NCI-H774 (cell line): ENCODE data around the gene TRMU.
"Not testable (repeated sequence)": the region's sequence is repeated elsewhere in the genome, so short reads cannot be mapped to it uniquely, and the experiment has no call there.

Source experiments
- DNase-seq: peaks from one replicate; lab custom pipeline; 2025; lab: John Stamatoyannopoulos, UW

TRMU gene

GRCh38 chr22:46300491-46300890 is 35.0 kb upstream of the TRMU start:
- no peak for DNase-seq

GRCh38 chr22:46303347-46303965 is 32.1 kb upstream of the TRMU start:
- DNase-seq: no peak

- no peak for DNase-seq
Measured at GRCh38 chr22:46308283-46308988, 27.1 kb upstream of the TRMU start.

GRCh38 chr22:46309526-46310085 is 25.9 kb upstream of the TRMU start:
- DNase-seq: no peak

- DNase-seq: no peak
Measured at GRCh38 chr22:46312056-46312455, 23.5 kb upstream of the TRMU start.

GRCh38 chr22:46312848-46313247 is 22.7 kb upstream of the TRMU start:
- not testable (repeated sequence) for DNase-seq

- DNase-seq: no peak
Measured at GRCh38 chr22:46315976-46316375, 19.5 kb upstream of the TRMU start.

GRCh38 chr22:46317646-46318045 is 17.9 kb upstream of the TRMU start:
- no peak for DNase-seq

- no peak for DNase-seq
Measured at GRCh38 chr22:46318576-46318975, 16.9 kb upstream of the TRMU start.

GRCh38 chr22:46319319-46319718 is 16.2 kb upstream of the TRMU start:
- no peak for DNase-seq

- no peak for DNase-seq
Measured at GRCh38 chr22:46320166-46320710, 15.3 kb upstream of the TRMU start.

GRCh38 chr22:46320716-46321386 is 14.7 kb upstream of the TRMU start:
- DNase-seq: no peak

GRCh38 chr22:46322711-46323110 is 12.8 kb upstream of the TRMU start:
- DNase-seq: no peak

GRCh38 chr22:46323162-46323561 is 12.4 kb upstream of the TRMU start:
- no peak for DNase-seq

- DNase-seq: no peak
Measured at GRCh38 chr22:46326066-46326680, 9.3 kb upstream of the TRMU start.

GRCh38 chr22:46327691-46328465 is 7.6 kb upstream of the TRMU start:
- DNase-seq: no peak

GRCh38 chr22:46328797-46329196 is 6.7 kb upstream of the TRMU start:
- DNase-seq: no peak

- DNase-seq: no peak
Measured at GRCh38 chr22:46329616-46330015, 5.9 kb upstream of the TRMU start.

- no peak for DNase-seq
Measured at GRCh38 chr22:46330426-46330825, 5.1 kb upstream of the TRMU start.

- DNase-seq: no peak
Measured at GRCh38 chr22:46331496-46331895, 4.0 kb upstream of the TRMU start.
